GM19397 (cell line): ENCODE data around the gene PLA2G4A.

ENCODE experiments used
- ATAC-seq: cut with Tn5 transposase; IDR thresholded peaks from one replicate; pipeline ENCODE4 v1.9.1; 2021; ENCODE audit warnings: mild to moderate bottlenecking, moderate library complexity; ENCODE audit not compliant: unreplicated experiment

PLA2G4A gene

GRCh38 chr1:186975220-186975619, 146.5 kb downstream of the PLA2G4A start:
- ATAC-seq: no peak

DNA sequence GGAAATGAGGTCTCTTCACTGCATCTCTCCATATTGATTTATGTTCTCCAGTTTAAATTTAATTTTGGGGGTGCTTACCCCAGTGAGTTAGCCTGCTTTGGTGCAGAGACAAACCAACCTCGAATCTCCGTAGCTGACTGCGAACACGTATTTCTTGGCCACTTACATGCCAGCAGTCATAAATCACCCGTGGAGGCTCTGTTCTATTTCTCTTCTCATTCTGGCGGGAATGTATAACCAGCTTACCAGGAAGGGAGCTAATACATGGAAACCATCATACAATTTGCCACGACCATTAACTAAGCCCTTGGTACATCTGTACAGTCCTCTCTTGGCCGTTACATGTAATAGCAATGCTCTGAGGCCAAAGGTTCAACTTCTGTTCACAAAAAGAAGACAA, 148.0 kb downstream of the PLA2G4A start:
- no peak for ATAC-seq

GRCh38 chr1:186977266-186977957, 148.7 kb downstream of the PLA2G4A start:
- no peak for ATAC-seq

DNA sequence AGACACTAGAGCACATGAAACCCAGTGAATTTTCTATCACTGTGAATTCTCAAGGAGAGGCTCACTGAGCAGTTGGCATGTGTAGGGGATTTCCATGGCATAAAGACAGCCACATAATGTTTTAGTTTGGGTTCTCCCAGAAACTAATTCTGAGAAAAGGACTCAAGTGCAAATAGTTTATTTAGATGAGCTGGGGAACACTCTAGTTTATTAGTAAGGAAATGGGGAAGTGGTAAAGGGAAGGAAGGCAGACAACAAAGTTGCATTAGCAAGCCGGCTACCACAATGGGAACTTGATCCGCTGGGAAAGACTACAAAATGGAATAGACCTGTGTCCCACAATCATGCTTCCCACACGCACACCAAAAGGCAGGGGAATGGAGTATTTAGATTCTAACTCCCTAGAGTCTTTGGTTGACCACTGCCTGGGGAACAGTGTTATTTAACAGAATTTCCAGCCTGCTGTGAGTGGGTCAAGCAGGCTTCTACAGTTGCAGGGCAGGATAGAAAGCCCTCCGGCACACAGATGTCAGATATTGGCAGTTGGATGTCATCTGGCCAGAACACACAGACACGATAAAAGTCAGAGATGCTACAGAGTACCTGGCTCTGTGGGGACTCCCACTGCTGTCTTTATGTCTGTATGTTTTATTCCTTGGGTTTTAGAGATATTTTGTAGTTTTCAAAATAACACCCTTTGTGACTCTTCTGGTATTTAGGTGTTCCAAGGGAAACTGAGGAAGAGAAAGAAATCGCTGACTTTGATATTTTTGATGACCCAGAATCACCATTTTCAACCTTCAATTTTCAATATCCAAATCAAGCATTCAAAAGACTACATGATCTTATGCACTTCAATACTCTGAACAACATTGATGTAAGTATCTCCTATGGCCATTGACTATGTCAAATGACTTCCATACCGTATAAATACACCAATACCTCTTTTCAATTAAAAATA, 150.1 kb downstream of the PLA2G4A start:
- no peak for ATAC-seq

DNA sequence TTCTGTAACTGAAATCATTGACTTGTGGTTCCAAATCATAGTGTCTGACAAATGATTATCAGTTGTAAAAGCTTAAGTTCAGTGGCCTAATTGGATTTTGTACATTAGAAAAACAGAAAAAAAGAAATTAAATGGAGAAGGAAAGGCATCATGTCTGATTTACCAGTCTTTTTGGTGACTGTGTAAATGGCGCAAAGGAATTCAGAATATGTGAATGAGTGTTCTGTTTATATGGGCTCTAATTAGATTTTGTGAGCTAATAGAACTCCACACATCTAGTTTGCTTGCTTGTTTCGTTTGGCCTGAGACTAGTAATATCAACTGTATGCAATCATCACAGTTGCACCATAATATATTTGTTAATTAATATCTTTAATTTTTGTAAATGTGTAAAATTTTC, 151.7 kb downstream of the PLA2G4A start:
- ATAC-seq: no peak

DNA sequence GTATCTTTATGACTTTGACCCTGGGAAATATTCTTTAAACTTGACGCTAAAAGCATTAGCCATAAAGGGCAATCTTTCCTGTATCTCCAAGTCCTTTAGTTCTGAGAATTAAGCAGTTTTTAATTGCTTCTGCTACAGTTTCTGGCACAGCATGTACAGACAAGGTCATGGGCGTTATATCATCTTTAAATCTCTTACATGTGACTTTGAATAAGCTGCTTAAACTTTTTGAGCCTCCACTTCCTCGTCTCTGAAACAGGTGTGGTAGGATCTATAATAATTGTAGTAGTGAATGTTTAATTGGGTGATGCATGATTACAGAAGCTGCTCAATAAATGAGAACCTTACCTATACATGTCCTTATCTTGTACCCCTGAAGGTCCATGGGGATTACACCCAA, 153.4 kb downstream of the PLA2G4A start:
- ATAC-seq: no peak

- ATAC-seq: no peak
Observed at GRCh38 chr1:186983327-186983726, 154.6 kb downstream of the PLA2G4A start.

DNA sequence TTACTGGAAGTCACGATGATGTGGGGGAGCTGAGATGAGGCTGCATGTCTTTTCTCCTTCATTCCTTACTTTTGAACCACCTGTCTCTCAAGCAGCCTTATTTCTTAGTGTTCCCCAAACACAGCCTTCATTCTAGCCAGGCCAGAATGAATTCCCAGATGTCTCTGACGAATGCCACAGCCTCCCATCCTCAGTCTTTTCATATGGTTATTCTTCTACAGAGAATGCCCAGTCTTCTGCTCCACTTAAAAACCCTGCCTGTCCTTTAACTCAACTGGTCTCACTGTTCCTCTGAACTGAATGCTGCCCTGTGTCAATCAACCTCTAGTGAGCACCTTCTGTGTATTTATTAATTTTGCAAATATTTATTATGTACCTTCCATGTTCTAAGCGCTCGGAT, 156.2 kb downstream of the PLA2G4A start:
- no peak for ATAC-seq

GRCh38 chr1:186985889-186986491, 157.2 kb downstream of the PLA2G4A start:
- ATAC-seq: no peak

DNA sequence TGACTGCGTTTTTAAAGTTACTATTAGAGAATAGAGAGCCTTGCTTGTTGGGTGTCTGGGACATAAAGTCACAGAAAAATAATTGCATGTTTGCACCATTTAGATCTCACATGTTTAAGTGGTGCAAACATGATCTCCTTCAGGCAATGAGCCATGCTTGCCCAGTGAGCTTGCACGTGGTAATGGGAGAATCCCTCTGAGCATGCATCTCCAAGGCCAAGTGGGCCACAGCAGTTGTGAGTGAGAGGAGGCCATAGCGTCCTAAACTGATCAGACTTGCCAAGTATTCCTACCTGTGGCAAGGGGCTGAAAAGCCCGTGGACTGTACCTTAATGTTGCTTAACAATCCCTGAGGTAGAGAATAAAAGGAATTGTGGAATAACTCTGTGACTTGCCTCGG, 158.3 kb downstream of the PLA2G4A start:
- no peak for ATAC-seq

DNA sequence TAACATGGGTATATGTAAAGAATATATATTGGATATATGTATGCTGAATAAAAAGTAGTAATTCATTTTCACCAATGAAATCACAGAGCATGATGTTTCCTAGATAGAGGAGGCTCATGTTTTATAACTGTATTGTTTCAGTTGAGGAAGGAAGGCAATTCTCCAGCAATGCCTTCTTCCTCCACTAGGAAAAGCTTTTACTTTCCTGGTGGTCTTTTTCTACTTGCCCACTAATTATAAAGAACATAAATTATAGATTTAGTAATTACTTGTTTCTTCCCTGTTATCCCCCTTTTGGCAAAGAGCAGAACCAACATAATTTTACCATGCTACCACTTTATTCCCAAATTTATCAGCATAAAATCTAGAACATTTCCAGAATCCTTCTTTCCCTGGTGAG, 159.0 kb downstream of the PLA2G4A start:
- ATAC-seq: no peak

DNA sequence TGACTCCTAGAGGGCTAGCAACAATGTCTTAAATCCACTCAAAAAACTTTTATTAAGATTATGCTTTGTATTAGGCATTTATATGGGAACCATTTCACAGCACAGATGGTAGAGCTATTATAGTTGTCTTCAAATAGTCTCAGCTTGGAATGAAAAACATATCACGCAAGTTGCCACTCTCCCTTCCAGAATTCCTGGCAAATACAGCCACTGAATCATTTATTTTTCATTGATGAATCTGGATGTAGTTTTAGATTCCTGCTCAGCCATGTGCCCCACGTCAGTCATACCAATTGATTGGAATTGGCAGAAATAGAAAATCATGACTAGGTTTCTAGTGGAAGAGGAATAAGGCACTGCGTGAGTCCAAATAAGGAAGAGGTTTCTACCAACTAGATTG, 165.2 kb downstream of the PLA2G4A start:
- no peak for ATAC-seq

DNA sequence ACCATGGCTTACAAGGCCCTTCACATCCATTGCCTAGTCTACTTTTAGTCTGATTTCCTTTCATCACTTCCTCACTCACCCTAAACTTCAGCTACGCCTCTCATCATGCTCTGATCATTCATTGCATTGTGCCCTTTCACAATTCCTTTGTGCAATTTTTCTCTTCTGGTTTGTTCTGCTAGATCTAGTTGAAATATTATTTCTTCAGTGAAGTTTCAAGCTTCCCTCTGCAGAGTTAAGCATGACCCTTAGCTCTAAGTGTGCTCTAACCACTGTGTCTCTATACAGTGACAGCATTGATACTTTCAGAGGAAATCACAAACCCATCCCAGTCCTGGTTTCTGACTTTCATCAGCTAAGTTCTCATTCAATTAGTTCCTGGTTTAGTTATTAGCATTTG, 166.1 kb downstream of the PLA2G4A start:
- no peak for ATAC-seq

DNA sequence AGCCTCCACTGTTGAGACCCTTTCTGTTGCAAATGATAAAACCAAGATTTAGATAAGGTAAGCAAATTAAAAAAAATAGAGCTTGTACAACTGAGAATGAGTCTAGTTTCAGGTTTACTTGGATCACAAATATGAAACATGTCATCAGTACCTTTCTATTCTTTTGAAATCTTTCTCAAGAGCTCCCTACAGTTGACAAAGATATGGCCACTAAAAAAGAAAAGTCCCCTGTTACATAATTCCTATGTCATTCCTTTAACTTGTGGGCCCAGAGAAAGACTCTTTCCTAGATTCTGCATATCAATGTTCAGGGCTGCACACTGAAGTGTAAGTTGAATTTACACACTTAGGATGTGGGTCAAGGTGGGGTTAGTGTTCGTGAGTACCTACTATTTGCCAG, 168.1 kb downstream of the PLA2G4A start:
- ATAC-seq: no peak

- no peak for ATAC-seq
Observed at GRCh38 chr1:186997877-186998276, 169.1 kb downstream of the PLA2G4A start.

- no peak for ATAC-seq
Observed at GRCh38 chr1:186999506-186999905, 170.8 kb downstream of the PLA2G4A start.

- ATAC-seq: no peak
Observed at GRCh38 chr1:187001198-187001889, 172.6 kb downstream of the PLA2G4A start.

- no peak for ATAC-seq
Observed at GRCh38 chr1:187003353-187003752, 174.6 kb downstream of the PLA2G4A start.

DNA sequence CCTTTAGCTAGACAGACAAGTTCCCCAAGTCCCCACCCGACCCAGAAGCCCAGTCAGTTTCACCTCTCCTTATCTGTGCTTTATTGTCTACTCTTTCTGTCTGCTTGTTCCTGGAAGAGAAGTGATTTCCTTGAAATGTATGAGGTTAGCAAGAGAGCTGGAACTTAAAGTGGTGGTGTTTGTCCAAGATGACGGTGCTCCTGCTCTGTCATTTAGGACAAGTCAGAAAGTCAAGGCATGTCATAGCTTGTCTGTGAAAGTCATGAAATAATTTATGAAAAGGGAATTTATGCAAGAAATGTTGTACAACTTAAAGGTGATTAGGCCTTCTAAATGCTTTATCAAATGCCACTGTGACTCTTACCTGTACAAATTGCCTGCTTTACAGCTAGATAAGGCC, 178.1 kb downstream of the PLA2G4A start:
- ATAC-seq: no peak

- no peak for ATAC-seq
Observed at GRCh38 chr1:187009320-187009719, 180.6 kb downstream of the PLA2G4A start.
